ENCODE results near the gene BCKDK. TPM values are rescaled to one million over a fixed set of nuclear protein-coding genes. Genes with fewer than 3 reads are reported as not detected.
A peak's percentile ranks its signal among the peaks of the same experiment; 100 is the strongest.

BCKDK gene
- total and polyA plus RNA-seq, 2 of the 13 experiments (the other 11 are each of a cell fraction or from before 2014, with no cell fraction given), result 24.9 to 42.6 TPM

- TF ChIP-seq ZNF687 (CRISPR knock-in tag; IDR thresholded peaks at IDR 0.05) (no peak), PHF8 (CRISPR knock-in tag; IDR thresholded peaks at IDR 0.05) (no peak), ZBTB2 (CRISPR knock-in tag; IDR thresholded peaks at IDR 0.05; ENCODE audit: low read depth) (no peak), MTA3 (CRISPR knock-in tag; IDR thresholded peaks at IDR 0.05) (no peak), ATF7 (IDR thresholded peaks at IDR 0.05) (peak; percentile 97), ATF7 (CRISPR knock-in tag; IDR thresholded peaks at IDR 0.05) (no peak), BATF2 (CRISPR knock-in tag; IDR thresholded peaks at IDR 0.05) (no peak), CREB1 (IDR thresholded peaks at IDR 0.05) (peak; percentile 95), CREB1 (CRISPR knock-in tag; IDR thresholded peaks at IDR 0.05) (no peak), TRIM24 (CRISPR knock-in tag; IDR thresholded peaks at IDR 0.05) (no peak), HMGA1 (CRISPR knock-in tag; conservative IDR thresholded peaks at IDR 0.05) (no peak), FOXP1 (IDR thresholded peaks at IDR 0.05) (no peak), FOXP1 (CRISPR knock-in tag; IDR thresholded peaks at IDR 0.05) (no peak), MXD1 (CRISPR knock-in tag; IDR thresholded peaks at IDR 0.05) (no peak), SAFB2 (CRISPR knock-in tag; IDR thresholded peaks at IDR 0.05; ENCODE audit: borderline replicate concordance, low read depth) (no peak), ZNF264 (CRISPR knock-in tag; IDR thresholded peaks at IDR 0.05) (peak; percentile 75), ZNF768 (CRISPR knock-in tag; IDR thresholded peaks at IDR 0.05) (no peak), PAX8 (CRISPR knock-in tag; IDR thresholded peaks at IDR 0.05; ENCODE audit: borderline replicate concordance) (no peak), ZBTB37 (CRISPR knock-in tag; IDR thresholded peaks at IDR 0.05) (no peak), ZBTB21 (CRISPR knock-in tag; IDR thresholded peaks at IDR 0.05) (peak; percentile 69), ZFP1 (CRISPR knock-in tag; IDR thresholded peaks at IDR 0.05) (no peak)
Measured at GRCh38 chr16:31071861-31072260, 36.3 kb upstream of the BCKDK start (continued).
